ENCODE results near the gene EIF1.
"Not testable (repeated sequence)": the region's sequence is repeated elsewhere in the genome, so short reads cannot be mapped to it uniquely, and the experiment has no call there.

EIF1 gene

DNA sequence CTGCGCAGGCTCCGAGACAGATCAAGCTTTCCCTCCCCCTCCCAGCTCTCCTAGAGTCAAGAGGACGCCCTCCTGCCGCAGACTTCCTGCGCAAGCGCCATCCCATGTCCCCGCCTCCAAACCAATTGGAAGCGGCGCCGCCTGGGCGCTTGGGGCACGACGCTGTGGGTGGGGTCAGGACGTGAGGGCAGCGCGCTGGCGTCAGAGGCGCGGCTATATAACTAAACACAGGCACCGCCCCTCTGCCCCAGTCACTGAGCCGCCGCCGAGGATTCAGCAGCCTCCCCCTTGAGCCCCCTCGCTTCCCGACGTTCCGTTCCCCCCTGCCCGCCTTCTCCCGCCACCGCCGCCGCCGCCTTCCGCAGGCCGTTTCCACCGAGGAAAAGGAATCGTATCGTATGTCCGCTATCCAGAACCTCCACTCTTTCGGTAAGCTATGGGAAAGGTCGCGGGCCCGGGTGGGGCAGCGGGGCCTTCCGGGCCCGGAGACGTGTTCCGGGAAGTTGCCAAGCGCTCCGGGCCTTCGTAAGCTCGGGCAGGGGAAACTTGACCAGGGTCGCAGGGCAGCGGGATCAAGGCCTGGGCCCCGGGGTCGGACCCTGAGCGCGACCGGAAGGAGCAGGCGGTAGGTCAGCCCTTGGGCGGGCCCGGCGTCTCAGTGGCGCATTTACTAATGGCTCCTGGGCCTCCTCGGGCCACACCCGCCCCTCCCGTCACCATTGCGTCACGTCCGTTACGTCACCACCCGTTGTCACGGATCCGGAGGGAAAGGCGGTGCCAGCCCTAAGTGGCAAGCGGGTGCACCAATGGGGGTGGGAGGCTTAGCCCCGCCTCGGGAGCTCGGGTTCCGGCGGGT, at the start of gene EIF1:
Gene EIF1, plus strand, starts transcription at position 245 of the 856 bp plus-strand sequence. Its CDS starts 154 bp downstream, at position 399.
- in situ Hi-C loops (cut with HindIII; ENCODE audit: low sequenced_read_pairs): no loop called here

- in situ Hi-C loops (cut with HindIII; ENCODE audit: low sequenced_read_pairs): loop anchor here (5.0 kb wide), 1 partner anchor 87 kb away; no protein-coding TSS in a partner anchor
Measured at GRCh38 chr17:41638941-41639340, 49.7 kb upstream of the EIF1 start.

- in situ Hi-C loops (cut with HindIII; ENCODE audit: low sequenced_read_pairs): loop anchor here (5.0 kb wide), 1 partner anchor 87 kb away; no protein-coding TSS in a partner anchor
Measured at GRCh38 chr17:41639492-41640473, 48.9 kb upstream of the EIF1 start.

GRCh38 chr17:41640596-41640995, 48.1 kb upstream of the EIF1 start:
- in situ Hi-C loops (cut with HindIII; ENCODE audit: low sequenced_read_pairs): not testable (repeated sequence)

- in situ Hi-C loops (cut with HindIII; ENCODE audit: low sequenced_read_pairs): no loop called here
Measured at GRCh38 chr17:41642252-41643156, 46.2 kb upstream of the EIF1 start.

GRCh38 chr17:41647038-41647813, 41.5 kb upstream of the EIF1 start:
- in situ Hi-C loops (cut with HindIII; ENCODE audit: low sequenced_read_pairs): no loop called here

DNA sequence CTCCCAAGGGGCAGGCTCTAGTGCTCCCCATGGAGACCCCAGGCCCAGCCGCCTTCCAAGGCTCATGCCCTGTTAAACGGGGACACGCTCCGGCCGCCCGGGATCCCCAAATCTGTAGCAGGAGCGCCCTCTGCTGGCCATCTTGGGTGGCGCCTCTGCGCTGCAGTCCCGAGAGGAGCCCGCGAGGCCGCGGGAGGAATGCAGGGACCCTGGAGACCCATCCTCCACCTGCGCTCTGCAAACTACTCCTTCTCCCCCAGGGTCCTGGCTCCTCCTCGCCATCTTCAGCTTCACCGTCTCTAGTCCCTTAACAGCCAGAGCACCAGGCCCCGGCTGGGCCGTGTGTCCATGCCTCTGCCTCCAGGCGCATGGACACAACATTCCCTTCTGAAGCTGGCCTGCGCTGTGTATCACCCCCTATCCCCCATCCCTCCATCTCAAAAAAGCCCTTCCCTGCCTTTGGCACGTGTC, 40.7 kb upstream of the EIF1 start:
- in situ Hi-C loops (cut with HindIII; ENCODE audit: low sequenced_read_pairs): no loop called here

GRCh38 chr17:41648411-41649195, 40.1 kb upstream of the EIF1 start:
- in situ Hi-C loops (cut with HindIII; ENCODE audit: low sequenced_read_pairs): no loop called here

DNA sequence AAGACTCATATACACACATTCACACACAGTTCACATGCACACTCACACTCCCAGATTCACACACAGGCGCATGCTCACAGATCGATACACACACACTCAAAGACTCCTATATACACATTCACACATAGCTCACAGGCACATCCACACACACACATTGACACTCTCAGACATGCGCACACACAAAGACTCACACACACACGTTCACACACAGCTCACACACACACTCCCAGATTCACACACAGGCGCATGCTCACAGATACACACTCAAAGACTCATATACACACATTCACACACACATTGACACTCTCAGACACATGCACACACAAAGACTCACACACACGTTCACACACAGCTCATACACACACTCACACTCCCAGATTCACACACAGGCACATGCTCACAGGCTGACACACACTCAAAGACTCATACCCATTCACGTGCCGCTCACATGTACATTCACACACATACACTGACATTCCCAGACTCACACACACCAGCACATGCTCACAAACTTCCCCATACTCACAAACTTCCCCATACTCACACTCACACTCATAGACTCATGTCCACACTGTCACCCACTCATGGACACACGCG, 38.7 kb upstream of the EIF1 start:
- in situ Hi-C loops (cut with HindIII; ENCODE audit: low sequenced_read_pairs): no loop called here

- in situ Hi-C loops (cut with HindIII; ENCODE audit: low sequenced_read_pairs): no loop called here
Measured at GRCh38 chr17:41650794-41651624, 37.7 kb upstream of the EIF1 start.

- in situ Hi-C loops (cut with HindIII; ENCODE audit: low sequenced_read_pairs): no loop called here
Measured at GRCh38 chr17:41651625-41652460, 36.8 kb upstream of the EIF1 start.

DNA sequence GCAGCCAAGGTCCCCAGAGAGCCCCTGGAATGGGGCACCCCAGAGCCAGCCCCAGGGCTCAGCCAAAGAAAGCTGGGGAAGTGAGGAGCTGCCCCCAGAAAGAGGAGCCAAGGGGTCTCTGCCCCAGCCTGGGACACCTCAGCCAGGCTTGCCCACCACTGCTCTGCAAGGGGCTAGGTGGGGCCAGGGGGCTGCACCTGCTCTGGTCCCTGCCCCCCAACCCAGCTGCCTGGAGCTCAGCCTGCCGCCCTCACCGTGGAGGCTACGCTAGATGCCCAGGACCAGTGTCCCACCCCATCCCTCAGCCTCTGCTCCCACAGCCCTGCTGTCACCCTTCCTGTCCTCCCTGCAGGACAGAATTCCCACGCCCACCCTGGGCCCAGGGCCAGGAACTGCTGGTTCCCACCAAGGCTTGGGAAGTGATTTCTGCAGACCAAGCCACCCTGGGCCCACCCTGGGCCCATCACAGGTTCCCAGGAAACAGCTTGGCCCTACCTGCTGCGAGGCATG, 36.2 kb upstream of the EIF1 start:
- in situ Hi-C loops (cut with HindIII; ENCODE audit: low sequenced_read_pairs): no loop called here

GRCh38 chr17:41653421-41653820, 35.3 kb upstream of the EIF1 start:
- in situ Hi-C loops (cut with HindIII; ENCODE audit: low sequenced_read_pairs): no loop called here

DNA sequence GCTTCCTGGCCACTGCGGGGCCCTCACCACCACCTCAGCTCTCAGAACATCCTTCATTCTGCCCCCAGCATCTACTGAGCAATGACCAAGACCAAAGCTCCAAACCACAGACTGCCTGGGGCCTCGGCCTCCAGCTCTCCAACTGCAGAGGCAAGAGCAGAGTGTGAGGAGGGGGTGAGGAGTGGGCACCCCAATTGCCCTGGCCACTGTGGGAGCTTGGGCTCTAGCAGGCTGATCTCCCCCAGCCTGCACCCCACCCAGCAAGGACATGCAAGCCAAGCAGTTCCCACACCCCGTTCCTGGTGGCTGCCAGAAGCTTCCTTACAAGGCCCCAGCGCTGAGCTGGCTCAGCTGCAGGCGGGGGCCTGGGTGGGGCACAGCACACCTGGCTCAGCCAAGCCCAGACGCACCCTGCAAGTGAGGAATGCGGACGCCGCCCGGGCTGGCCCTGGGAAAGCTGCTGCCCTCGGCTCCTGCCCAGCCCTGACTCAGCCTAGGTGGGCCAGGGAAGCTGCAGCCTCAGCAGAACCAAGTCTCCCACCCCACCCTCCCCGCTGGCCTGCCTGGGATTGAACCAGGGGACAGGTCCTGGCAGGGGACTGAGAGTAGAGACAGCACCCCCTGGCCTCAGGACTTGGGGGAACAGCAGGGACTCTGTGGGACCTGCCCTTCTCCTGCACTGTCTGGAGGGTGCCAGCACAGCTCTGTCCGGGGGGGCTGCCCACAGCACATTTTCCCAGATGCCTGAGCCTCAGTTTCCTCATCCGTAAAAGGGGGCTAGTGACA, 34.6 kb upstream of the EIF1 start:
- in situ Hi-C loops (cut with HindIII; ENCODE audit: low sequenced_read_pairs): no loop called here

Data from DLD1 (cell line).